Brain microvascular endothelial cell (primary cell): Measurements from ENCODE around the gene FBXL14.

ENCODE experiments used
- DNase-seq: peaks from one replicate; pipeline ENCODE4 v3.0.0-alpha.2; 2020
- H3K27ac ChIP-seq: fragments of 250-450 bp; sonication (Bioruptor Pico); 2 replicates; pipeline ENCODE4 v1.5.1; 2020; ENCODE audit warnings: mild to moderate bottlenecking, moderate library complexity
- H3K27me3 ChIP-seq: fragments of 250-450 bp; sonication (Bioruptor Pico); replicated peaks from 2 replicates; pipeline ENCODE4 v1.5.1; 2020; ENCODE audit warnings: mild to moderate bottlenecking
- H3K36me3 ChIP-seq: fragments of 250-450 bp; sonication (Bioruptor Pico); replicated peaks from 2 replicates; pipeline ENCODE4 v1.5.1; 2020; ENCODE audit warnings: mild to moderate bottlenecking
- H3K4me3 ChIP-seq: 2 replicates; pipeline ENCODE4 v1.5.1; 2011; ENCODE audit warnings: low read depth, mild to moderate bottlenecking, control low read depth, low read length, moderate library complexity
- CTCF ChIP-seq: IDR thresholded peaks from 2 replicates; pipeline ENCODE4 v1.5.1; 2011; ENCODE audit warnings: low read depth, mild to moderate bottlenecking, moderate library complexity, low read length, control low read depth, inconsistent platforms; ENCODE audit errors: missing control alignments
- in situ Hi-C: cut with HindIII; loops from 2 replicates; pipeline ENCODE4 v1.10.0; 2017; ENCODE audit warnings: low sequenced_read_pairs, low pct_ligation_motif_present

Gene FBXL14

GRCh38 chr12:1594261-1595025 lies at the start of gene FBXL14:
Gene FBXL14, minus strand, starts transcription at chr12:1594581. Its CDS starts 515 bp downstream, at chr12:1594066.
- no peaks in the 10 kb centered on the region for H3K27me3 ChIP-seq
- H3K4me3 ChIP-seq, result peak within 1 kb of the TSS; percentile 72
- TF ChIP-seq CTCF, result no peak
- H3K27ac ChIP-seq, result peak within 1 kb of the TSS; percentile 91
- DNase-seq, result peak; percentile 82
- in situ Hi-C loops, result no loop called here
- H3K36me3 ChIP-seq, result no peaks in the 10 kb centered on the region

- no peak for DNase-seq
- Histone ChIP-seq H3K36me3 (peaks cover 4% of the 10 kb centered on the region), H3K27me3 (no peaks in the 10 kb centered on the region), H3K27ac (no peak overlapping the region), H3K4me3 (no peak overlapping the region)
- no peak for TF ChIP-seq CTCF
- in situ Hi-C loops, result no loop called here
Measured at GRCh38 chr12:1643905-1644533, 49.6 kb upstream of the FBXL14 start.

GRCh38 chr12:1643043-1643442 lies 48.7 kb upstream of the FBXL14 start:
- DNase-seq, result no peak
- H3K27me3 ChIP-seq, result no peaks in the 10 kb centered on the region
- H3K4me3 ChIP-seq, result no peak overlapping the region
- TF ChIP-seq CTCF, result no peak
- no peak overlapping the region for H3K27ac ChIP-seq
- H3K36me3 ChIP-seq, result peaks cover 4% of the 10 kb centered on the region
- in situ Hi-C loops, result no loop called here

GRCh38 chr12:1642513-1642912 lies 48.1 kb upstream of the FBXL14 start:
- H3K4me3 ChIP-seq, result no peak overlapping the region
- no peaks in the 10 kb centered on the region for H3K27me3 ChIP-seq
- TF ChIP-seq CTCF, result no peak
- in situ Hi-C loops, result no loop called here
- DNase-seq, result no peak
- H3K36me3 ChIP-seq, result peaks cover 4% of the 10 kb centered on the region
- H3K27ac ChIP-seq, result no peak overlapping the region

GRCh38 chr12:1640328-1641234 lies 46.2 kb upstream of the FBXL14 start:
- Histone ChIP-seq H3K27me3 (no peaks in the 10 kb centered on the region), H3K36me3 (no peaks in the 10 kb centered on the region), H3K4me3 (no peak overlapping the region), H3K27ac (no peak overlapping the region)
- no peak for TF ChIP-seq CTCF
- DNase-seq, result no peak
- in situ Hi-C loops, result no loop called here
